ENCODE measurements around the gene FHIT.

Gene FHIT

GRCh38 chr3:59759298-59760031 lies 1491.8 kb downstream of the FHIT start:
- H3K36me3 ChIP-seq (ENCODE audit: control insufficient read depth, low read length), result no peaks in the 10 kb centered on the region
- H3K27me3 ChIP-seq (ENCODE audit: control insufficient read depth, low read length), result no peaks in the 10 kb centered on the region
- H3K27ac ChIP-seq (ENCODE audit: low read depth, low read length), result no peak overlapping the region
- H3F3A ChIP-seq (ENCODE audit: control insufficient read depth, insufficient read depth), result no peaks in the 10 kb centered on the region
- no peak overlapping the region for H3K4me2 ChIP-seq (ENCODE audit: low read length)
- no peak overlapping the region for H3K4me3 ChIP-seq (ENCODE audit: low read length)
- TF ChIP-seq, protein P1, sequence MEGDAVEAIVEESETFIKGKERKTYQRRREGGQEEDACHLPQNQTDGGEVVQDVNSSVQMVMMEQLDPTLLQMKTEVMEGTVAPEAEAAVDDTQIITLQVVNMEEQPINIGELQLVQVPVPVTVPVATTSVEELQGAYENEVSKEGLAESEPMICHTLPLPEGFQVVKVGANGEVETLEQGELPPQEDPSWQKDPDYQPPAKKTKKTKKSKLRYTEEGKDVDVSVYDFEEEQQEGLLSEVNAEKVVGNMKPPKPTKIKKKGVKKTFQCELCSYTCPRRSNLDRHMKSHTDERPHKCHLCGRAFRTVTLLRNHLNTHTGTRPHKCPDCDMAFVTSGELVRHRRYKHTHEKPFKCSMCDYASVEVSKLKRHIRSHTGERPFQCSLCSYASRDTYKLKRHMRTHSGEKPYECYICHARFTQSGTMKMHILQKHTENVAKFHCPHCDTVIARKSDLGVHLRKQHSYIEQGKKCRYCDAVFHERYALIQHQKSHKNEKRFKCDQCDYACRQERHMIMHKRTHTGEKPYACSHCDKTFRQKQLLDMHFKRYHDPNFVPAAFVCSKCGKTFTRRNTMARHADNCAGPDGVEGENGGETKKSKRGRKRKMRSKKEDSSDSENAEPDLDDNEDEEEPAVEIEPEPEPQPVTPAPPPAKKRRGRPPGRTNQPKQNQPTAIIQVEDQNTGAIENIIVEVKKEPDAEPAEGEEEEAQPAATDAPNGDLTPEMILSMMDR (IDR thresholded peaks at IDR 0.05; ENCODE audit: low read depth, low read length, poor library complexity, severe bottlenecking), result no peak
- no peak for TF ChIP-seq EZH2phosphoT487 (IDR thresholded peaks at IDR 0.05; ENCODE audit: borderline replicate concordance, low read length)
- H3K79me2 ChIP-seq (ENCODE audit: control insufficient read depth, low read length), result no peaks in the 10 kb centered on the region
- no peaks in the 10 kb centered on the region for H4K20me1 ChIP-seq (ENCODE audit: control insufficient read depth, insufficient read depth, low read depth, low read length)
- no peaks in the 10 kb centered on the region for H3K9me3 ChIP-seq (ENCODE audit: control insufficient read depth, insufficient read depth, low read length)
- H3K4me1 ChIP-seq (ENCODE audit: control insufficient read depth, low read length), result no peaks in the 10 kb centered on the region
- no peaks in the 10 kb centered on the region for H3K9me2 ChIP-seq (replicated peaks; ENCODE audit: control insufficient read depth, low read length)

GRCh38 chr3:59758672-59759071 lies 1492.6 kb downstream of the FHIT start:
- no peaks in the 10 kb centered on the region for H3K36me3 ChIP-seq (ENCODE audit: control insufficient read depth, low read length)
- no peaks in the 10 kb centered on the region for H3K79me2 ChIP-seq (ENCODE audit: control insufficient read depth, low read length)
- H3K4me3 ChIP-seq (ENCODE audit: low read length), result no peak overlapping the region

GRCh38 chr3:59756934-59757333 lies 1494.3 kb downstream of the FHIT start:
- Histone ChIP-seq H3K27me3 (ENCODE audit: control insufficient read depth, low read length) (no peaks in the 10 kb centered on the region), H3F3A (ENCODE audit: control insufficient read depth, insufficient read depth) (no peaks in the 10 kb centered on the region), H3K27ac (ENCODE audit: low read depth, low read length) (no peak overlapping the region), H3K4me1 (ENCODE audit: control insufficient read depth, low read length) (no peaks in the 10 kb centered on the region), H3K9me2 (replicated peaks; ENCODE audit: control insufficient read depth, low read length) (no peaks in the 10 kb centered on the region), H3K36me3 (ENCODE audit: control insufficient read depth, low read length) (no peaks in the 10 kb centered on the region), H3K79me2 (ENCODE audit: control insufficient read depth, low read length) (no peaks in the 10 kb centered on the region), H4K20me1 (ENCODE audit: control insufficient read depth, insufficient read depth, low read depth, low read length) (no peaks in the 10 kb centered on the region), H3K4me3 (ENCODE audit: low read length) (no peak overlapping the region), H3K9me3 (ENCODE audit: control insufficient read depth, insufficient read depth, low read length) (no peaks in the 10 kb centered on the region), H3K4me2 (ENCODE audit: low read length) (no peak overlapping the region)
- TF ChIP-seq, protein P1 (IDR thresholded peaks at IDR 0.05; ENCODE audit: low read depth, low read length, poor library complexity, severe bottlenecking), result no peak
- TF ChIP-seq EZH2phosphoT487 (IDR thresholded peaks at IDR 0.05; ENCODE audit: borderline replicate concordance, low read length), result no peak

More at GRCh38 chr3:59758672-59759071, 1492.6 kb downstream of the FHIT start:
- Histone ChIP-seq H3K27ac (ENCODE audit: low read depth, low read length) (no peak overlapping the region), H4K20me1 (ENCODE audit: control insufficient read depth, insufficient read depth, low read depth, low read length) (no peaks in the 10 kb centered on the region), H3K4me2 (ENCODE audit: low read length) (no peak overlapping the region), H3F3A (ENCODE audit: control insufficient read depth, insufficient read depth) (no peaks in the 10 kb centered on the region), H3K27me3 (ENCODE audit: control insufficient read depth, low read length) (no peaks in the 10 kb centered on the region), H3K4me1 (ENCODE audit: control insufficient read depth, low read length) (no peaks in the 10 kb centered on the region), H3K9me2 (replicated peaks; ENCODE audit: control insufficient read depth, low read length) (no peaks in the 10 kb centered on the region), H3K9me3 (ENCODE audit: control insufficient read depth, insufficient read depth, low read length) (no peaks in the 10 kb centered on the region)
- TF ChIP-seq, protein P1 (IDR thresholded peaks at IDR 0.05; ENCODE audit: low read depth, low read length, poor library complexity, severe bottlenecking), result no peak
- TF ChIP-seq EZH2phosphoT487 (IDR thresholded peaks at IDR 0.05; ENCODE audit: borderline replicate concordance, low read length), result no peak
